Stimulated activated CD4-positive, alpha-beta T cell treated with anti-CD3 and anti-CD28 coated beads, Interleukin-12 subunit alpha, Interleukin-12 subunit beta, amount 100 ng/mL, for 24 hours (primary cell): ENCODE measurements around the gene GIT1.

Experiments
- DNase-seq, 2 experiments: peaks; one replicate each; pipeline ENCODE4 v3.0.0-alpha.2; 2020; ENCODE audit warnings: low read depth in 2 of 2

The GIT1 gene

GRCh38 chr17:29594519-29595090 lies 5.2 kb upstream of the GIT1 start:
- no peak for DNase-seq

- DNase-seq: no peak
Measured at GRCh38 chr17:29593591-29594518, 4.4 kb upstream of the GIT1 start.

- DNase-seq: no peak
Measured at GRCh38 chr17:29592850-29593551, 3.6 kb upstream of the GIT1 start, which contains the start of gene ANKRD13B. ANKRD13B (plus strand) TSS chr17:29593132; CDS start chr17:29593622, 490 bp downstream.

- DNase-seq: peak; percentile 66 to 85
Measured at GRCh38 chr17:29591737-29592608, 2.5 kb upstream of the GIT1 start.

- DNase-seq: no peak
Measured at GRCh38 chr17:29591146-29591736, 1.8 kb upstream of the GIT1 start.

GRCh38 chr17:29590411-29591145 lies 1.1 kb upstream of the GIT1 start:
- no peak for DNase-seq

- DNase-seq: no peak
Measured at GRCh38 chr17:29588562-29589411, 661 bp downstream of the GIT1 start.

- DNase-seq: no peak
Measured at GRCh38 chr17:29588017-29588561, 1.4 kb downstream of the GIT1 start.

- DNase-seq: no peak
Measured at GRCh38 chr17:29587591-29587990, 1.9 kb downstream of the GIT1 start.

- DNase-seq: no peak
Measured at GRCh38 chr17:29586676-29587469, 2.6 kb downstream of the GIT1 start.

GRCh38 chr17:29585080-29585751 lies 4.2 kb downstream of the GIT1 start:
- no peak for DNase-seq

- DNase-seq: no peak
Measured at GRCh38 chr17:29584452-29585079, 4.9 kb downstream of the GIT1 start.

- no peak for DNase-seq
Measured at GRCh38 chr17:29583324-29584248, 5.9 kb downstream of the GIT1 start.

- no peak for DNase-seq
Measured at GRCh38 chr17:29582772-29583171, 6.7 kb downstream of the GIT1 start.

- DNase-seq: no peak
Measured at GRCh38 chr17:29582254-29582765, 7.1 kb downstream of the GIT1 start.
